ENCODE measurements around the gene CEBPZOS. TPM values are rescaled to one million over a fixed set of nuclear protein-coding genes. Genes with fewer than 3 reads are reported as not detected.
"Not testable (repeated sequence)": the region's sequence is repeated elsewhere in the genome, so short reads cannot be mapped to it uniquely, and the experiment has no call there.

The CEBPZOS gene
- total RNA-seq, 2 experiments from 2014 or later: 46.6 to 49.8 TPM

- no peak overlapping the region for H3K4me3 Mint-ChIP-seq
- no peaks in the 10 kb centered on the region for H3K9me3 Mint-ChIP-seq (ENCODE audit: low read depth)
- ChIA-PET CTCF (no interaction called here), POLR2A (no interaction called here)
- H3K36me3 Mint-ChIP-seq (ENCODE audit: low read depth): peaks cover 3% of the 10 kb centered on the region
- peaks cover 4% of the 10 kb centered on the region for H3K4me1 Mint-ChIP-seq
- intact Hi-C loops (cut with DNase I, micrococcal nuclease): no loop called here
- H3K27me3 Mint-ChIP-seq: no peaks in the 10 kb centered on the region
- DNase-seq (no peak), ATAC-seq (no peak)
- H3K27ac Mint-ChIP-seq: no peak overlapping the region
Measured at GRCh38 chr2:37191747-37192146, 4.5 kb upstream of the CEBPZOS start.

- peaks cover 3% of the 10 kb centered on the region for H3K36me3 Mint-ChIP-seq (ENCODE audit: low read depth)
- ATAC-seq (no peak), DNase-seq (no peak)
- H3K4me1 Mint-ChIP-seq: peaks cover 10% of the 10 kb centered on the region
- H3K4me3 Mint-ChIP-seq: no peak overlapping the region
- POLR2A ChIA-PET: no interaction called here
- intact Hi-C loops (cut with DNase I, micrococcal nuclease): no loop called here
- H3K27ac Mint-ChIP-seq: no peak overlapping the region
- CTCF ChIA-PET: no interaction called here
- no peaks in the 10 kb centered on the region for H3K27me3 Mint-ChIP-seq
- no peaks in the 10 kb centered on the region for H3K9me3 Mint-ChIP-seq (ENCODE audit: low read depth)
Measured at GRCh38 chr2:37192551-37192950, 3.7 kb upstream of the CEBPZOS start.

- H3K4me1 Mint-ChIP-seq: peaks cover 28% of the 10 kb centered on the region
- DNase-seq; POLR2A ChIA-PET; H3K9me3 Mint-ChIP-seq (ENCODE audit: low read depth); H3K27me3 Mint-ChIP-seq: not testable (repeated sequence)
- H3K27ac Mint-ChIP-seq: peak overlapping the region; percentile 95
- peaks cover 20% of the 10 kb centered on the region for H3K36me3 Mint-ChIP-seq (ENCODE audit: low read depth)
- CTCF ChIA-PET: interaction anchor here (0.6 to 1.9 kb wide), 2 partner anchors 27 to 1193 kb away, joined by 3 to 5 read pairs; no protein-coding TSS in a partner anchor
- intact Hi-C loops (cut with DNase I, micrococcal nuclease): loop anchor here (1.0 kb wide), 4 partner anchors 28 to 128 kb away; partner anchors contain the start of genes CEBPZ (in 2 of the 2), NDUFAF7 (in 2 of the 2) and PRKD3 (in 1 of the 2)
- peak; percentile 15 for ATAC-seq
- H3K4me3 Mint-ChIP-seq: peak overlapping the region; percentile 86
Measured at GRCh38 chr2:37195862-37196319, 405 bp upstream of the CEBPZOS start.

GRCh38 chr2:37198681-37199065 is 2.4 kb downstream of the CEBPZOS start:
- H3K4me3 Mint-ChIP-seq: no peak overlapping the region
- CTCF ChIA-PET: no interaction called here
- no peak overlapping the region for H3K27ac Mint-ChIP-seq
- DNase-seq (no peak), ATAC-seq (no peak)
- H3K27me3 Mint-ChIP-seq: no peaks in the 10 kb centered on the region
- intact Hi-C loops (cut with DNase I, micrococcal nuclease): no loop called here
- peaks cover 41% of the 10 kb centered on the region for H3K4me1 Mint-ChIP-seq
- POLR2A ChIA-PET: interaction anchor here (0.8 kb wide), 1 partner anchor 168 kb away, joined by 3 read pairs; no protein-coding TSS in a partner anchor
- H3K36me3 Mint-ChIP-seq (ENCODE audit: low read depth): peaks cover 38% of the 10 kb centered on the region
- H3K9me3 Mint-ChIP-seq (ENCODE audit: low read depth): peaks cover 3% of the 10 kb centered on the region

GRCh38 chr2:37201208-37201607 is 4.9 kb downstream of the CEBPZOS start:
- peaks cover 61% of the 10 kb centered on the region for H3K36me3 Mint-ChIP-seq (ENCODE audit: low read depth)
- ChIA-PET CTCF (interaction anchor here (0.6 to 1.7 kb wide), 3 partner anchors 10 to 676 kb away, joined by 3 to 5 read pairs (median 3); no protein-coding TSS in a partner anchor), POLR2A (no interaction called here)
- H3K4me3 Mint-ChIP-seq: no peak overlapping the region
- peak overlapping the region; percentile 60 for H3K27ac Mint-ChIP-seq
- peaks cover 10% of the 10 kb centered on the region for H3K9me3 Mint-ChIP-seq (ENCODE audit: low read depth)
- H3K27me3 Mint-ChIP-seq: no peaks in the 10 kb centered on the region
- peak; percentile 7 for ATAC-seq
- H3K4me1 Mint-ChIP-seq: peaks cover 41% of the 10 kb centered on the region
- no peak for DNase-seq
- intact Hi-C loops (cut with DNase I, micrococcal nuclease): no loop called here

GRCh38 chr2:37201766-37202165 is 5.5 kb downstream of the CEBPZOS start:
- ATAC-seq (peak; percentile 63), DNase-seq (peak; percentile 40)
- ChIA-PET POLR2A (no interaction called here), CTCF (interaction anchor here (1.0 to 1.7 kb wide), 2 partner anchors 10 to 676 kb away, joined by 3 to 5 read pairs; no protein-coding TSS in a partner anchor)
- Mint-ChIP-seq H3K4me3 (no peak overlapping the region), H3K4me1 (peaks cover 41% of the 10 kb centered on the region), H3K27ac (peak overlapping the region; percentile 75), H3K27me3 (no peaks in the 10 kb centered on the region), H3K9me3 (ENCODE audit: low read depth) (peaks cover 13% of the 10 kb centered on the region), H3K36me3 (ENCODE audit: low read depth) (peaks cover 64% of the 10 kb centered on the region)
- intact Hi-C loops (cut with DNase I, micrococcal nuclease): no loop called here

GRCh38 chr2:37203708-37204107 is 7.4 kb downstream of the CEBPZOS start:
- peaks cover 83% of the 10 kb centered on the region for H3K36me3 Mint-ChIP-seq (ENCODE audit: low read depth)
- ATAC-seq (no peak), DNase-seq (no peak)
- intact Hi-C loops (cut with DNase I, micrococcal nuclease): no loop called here
- peaks cover 41% of the 10 kb centered on the region for H3K4me1 Mint-ChIP-seq
- POLR2A ChIA-PET: no interaction called here
- H3K4me3 Mint-ChIP-seq: no peak overlapping the region
- no peaks in the 10 kb centered on the region for H3K27me3 Mint-ChIP-seq
- H3K9me3 Mint-ChIP-seq (ENCODE audit: low read depth): peaks cover 31% of the 10 kb centered on the region
- H3K27ac Mint-ChIP-seq: no peak overlapping the region
- CTCF ChIA-PET: interaction anchor here (0.7 to 0.9 kb wide), 2 partner anchors 18 to 28 kb away, joined by 3 read pairs; partner anchors contain the start of genes CEBPZ and NDUFAF7

- H3K4me1 Mint-ChIP-seq: peaks cover 32% of the 10 kb centered on the region
- intact Hi-C loops (cut with DNase I, micrococcal nuclease); CTCF ChIA-PET; H3K27me3 Mint-ChIP-seq; DNase-seq; POLR2A ChIA-PET; ATAC-seq; H3K4me3 Mint-ChIP-seq; H3K27ac Mint-ChIP-seq: not testable (repeated sequence)
- peaks cover 87% of the 10 kb centered on the region for H3K36me3 Mint-ChIP-seq (ENCODE audit: low read depth)
- H3K9me3 Mint-ChIP-seq (ENCODE audit: low read depth): peaks cover 43% of the 10 kb centered on the region
Measured at GRCh38 chr2:37205071-37205661, 8.9 kb downstream of the CEBPZOS start.

- H3K9me3 Mint-ChIP-seq (ENCODE audit: low read depth): peaks cover 43% of the 10 kb centered on the region
- H3K4me3 Mint-ChIP-seq: no peak overlapping the region
- H3K27ac Mint-ChIP-seq: no peak overlapping the region
- CTCF ChIA-PET: no interaction called here
- H3K36me3 Mint-ChIP-seq (ENCODE audit: low read depth): peaks cover 89% of the 10 kb centered on the region
- POLR2A ChIA-PET: no interaction called here
- peaks cover 25% of the 10 kb centered on the region for H3K4me1 Mint-ChIP-seq
- no peak for ATAC-seq
- no peaks in the 10 kb centered on the region for H3K27me3 Mint-ChIP-seq
- no peak for DNase-seq
- intact Hi-C loops (cut with DNase I, micrococcal nuclease): no loop called here
Measured at GRCh38 chr2:37205689-37206341, 9.5 kb downstream of the CEBPZOS start.

- Mint-ChIP-seq H3K9me3 (ENCODE audit: low read depth) (peaks cover 43% of the 10 kb centered on the region), H3K4me1 (peaks cover 18% of the 10 kb centered on the region), H3K36me3 (ENCODE audit: low read depth) (peaks cover 93% of the 10 kb centered on the region)
- H3K27me3 Mint-ChIP-seq; H3K4me3 Mint-ChIP-seq; intact Hi-C loops (cut with DNase I, micrococcal nuclease); DNase-seq; CTCF ChIA-PET; H3K27ac Mint-ChIP-seq; POLR2A ChIA-PET; ATAC-seq: not testable (repeated sequence)
Measured at GRCh38 chr2:37206760-37207159, 10.5 kb downstream of the CEBPZOS start.

GRCh38 chr2:37211212-37211611 is 14.9 kb downstream of the CEBPZOS start:
- ChIA-PET POLR2A (no interaction called here), CTCF (interaction anchor here (0.6 to 1.4 kb wide), 4 partner anchors 8 to 409 kb away, joined by 3 to 5 read pairs (median 3); no protein-coding TSS in a partner anchor)
- Mint-ChIP-seq H3K4me3 (no peak overlapping the region), H3K27ac (no peak overlapping the region), H3K36me3 (ENCODE audit: low read depth) (peaks cover 83% of the 10 kb centered on the region), H3K9me3 (ENCODE audit: low read depth) (peaks cover 33% of the 10 kb centered on the region), H3K4me1 (peaks cover 15% of the 10 kb centered on the region), H3K27me3 (no peaks in the 10 kb centered on the region)
- DNase-seq (no peak), ATAC-seq (no peak)
- intact Hi-C loops (cut with DNase I, micrococcal nuclease): no loop called here

- Mint-ChIP-seq H3K36me3 (ENCODE audit: low read depth) (peaks cover 81% of the 10 kb centered on the region), H3K27me3 (no peaks in the 10 kb centered on the region), H3K4me1 (peaks cover 12% of the 10 kb centered on the region), H3K9me3 (ENCODE audit: low read depth) (peaks cover 29% of the 10 kb centered on the region), H3K27ac (peak overlapping the region; percentile 10), H3K4me3 (no peak overlapping the region)
- ATAC-seq (no peak), DNase-seq (no peak)
- POLR2A ChIA-PET: no interaction called here
- intact Hi-C loops (cut with DNase I, micrococcal nuclease): no loop called here
- CTCF ChIA-PET: interaction anchor here (0.6 to 1.4 kb wide), 5 partner anchors 9 to 770 kb away, joined by 3 to 5 read pairs (median 3); no protein-coding TSS in a partner anchor
Measured at GRCh38 chr2:37211939-37212338, 15.6 kb downstream of the CEBPZOS start.
